AG04449 (cell line): ENCODE measurements around the gene FKBP9.

Experiments
- CTCF ChIA-PET: fragments of 350-600 bp; formaldehyde crosslinking; extraction: SDS; loops from one replicate; lab custom pipeline; 2021; ENCODE audit warnings: antibody characterized with exemption; lab: Yijun Ruan, JAX
- POLR2A ChIA-PET: fragments of 400-600, 350-600 bp; formaldehyde crosslinking; extraction: SDS; loops from one replicate; lab custom pipeline; 2020; ENCODE audit warnings: antibody characterized with exemption, inconsistent platforms; lab: Yijun Ruan, JAX
- DNase-seq: peaks from one replicate; pipeline ENCODE4 v3.0.0-alpha.2; 2010; ENCODE audit warnings: low read depth, low spot score
- H3K4me3 ChIP-seq: 2 replicates; pipeline ENCODE4 v1.5.1; 2011; ENCODE audit warnings: low read depth, mild to moderate bottlenecking, control low read depth, low read length
- CTCF ChIP-seq: IDR thresholded peaks from one replicate; pipeline ENCODE4 v1.5.1; 2011; ENCODE audit warnings: mild to moderate bottlenecking, moderate library complexity, low read length, control low read depth, inconsistent platforms; ENCODE audit not compliant: insufficient read depth; ENCODE audit errors: missing control alignments

FKBP9 gene

DNA sequence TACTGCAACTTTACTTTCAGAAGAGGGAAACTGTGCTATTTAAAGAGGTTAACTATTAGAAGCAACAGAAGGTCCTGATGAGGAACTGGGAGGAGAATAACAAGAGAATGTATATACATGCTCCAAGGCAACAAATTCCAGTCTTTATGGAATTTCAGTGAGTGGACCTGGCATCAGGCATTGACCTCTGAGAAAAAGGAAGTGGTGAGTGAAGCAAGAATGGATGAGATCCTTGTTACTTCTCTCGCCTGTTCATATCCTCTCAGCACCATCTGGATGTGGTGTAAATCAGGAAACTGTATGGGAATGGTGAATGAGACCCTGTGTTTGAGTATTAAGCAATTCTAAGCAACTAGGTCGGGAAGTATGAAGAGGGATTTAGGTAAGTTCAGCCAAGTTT is 35.3 kb upstream of the FKBP9 start:
- ChIA-PET CTCF (no interaction called here), POLR2A (no interaction called here)
- peak; percentile 34 for DNase-seq
- TF ChIP-seq CTCF = no peak
- no peak overlapping the region for H3K4me3 ChIP-seq

GRCh38 chr7:32928785-32929298 is 28.4 kb upstream of the FKBP9 start:
- TF ChIP-seq CTCF = no peak
- no peak overlapping the region for H3K4me3 ChIP-seq
- POLR2A ChIA-PET = no interaction called here
- CTCF ChIA-PET = interaction anchor here (1.0 to 1.2 kb wide), 2 partner anchors 12 to 82 kb away, joined by 3 read pairs; no protein-coding TSS in a partner anchor
- DNase-seq = no peak

DNA sequence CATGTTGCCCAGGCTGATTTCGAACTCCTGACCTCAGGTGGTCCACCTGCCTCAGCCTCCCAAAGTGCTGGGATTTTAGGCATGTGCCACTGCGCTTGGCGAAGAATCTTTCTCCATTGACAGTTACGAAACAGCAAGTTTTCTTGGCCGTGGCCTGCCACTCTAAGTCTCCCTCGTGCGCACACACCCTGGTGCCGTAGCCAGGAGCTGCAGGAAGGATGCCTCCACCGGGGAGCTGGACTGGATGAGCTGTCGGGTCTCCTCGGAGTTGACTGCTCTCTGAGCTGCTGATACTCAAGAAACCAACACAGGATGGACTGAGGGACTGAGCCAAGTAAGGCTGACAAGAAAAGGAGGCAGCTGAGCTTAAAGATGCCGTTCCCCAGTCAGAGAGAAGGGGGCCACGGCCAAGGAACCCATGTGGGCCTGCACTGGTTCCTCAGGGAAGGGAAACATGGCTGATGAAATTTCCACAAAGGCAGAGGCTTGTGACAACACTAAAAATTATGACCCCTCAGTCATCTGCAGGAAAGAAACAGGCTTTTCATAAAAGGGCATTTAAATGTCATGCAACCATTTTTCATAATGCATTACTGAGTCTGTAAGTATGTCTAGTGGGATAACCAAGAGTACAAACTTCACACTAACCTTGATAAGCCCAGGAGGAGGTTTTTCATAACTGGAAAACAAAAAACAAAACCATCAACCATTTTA is 27.7 kb upstream of the FKBP9 start:
- ChIA-PET POLR2A (no interaction called here), CTCF (interaction anchor here (1.0 to 1.2 kb wide), 2 partner anchors 12 to 83 kb away, joined by 3 read pairs; no protein-coding TSS in a partner anchor)
- no peak for TF ChIP-seq CTCF
- H3K4me3 ChIP-seq = no peak overlapping the region
- DNase-seq = no peak

DNA sequence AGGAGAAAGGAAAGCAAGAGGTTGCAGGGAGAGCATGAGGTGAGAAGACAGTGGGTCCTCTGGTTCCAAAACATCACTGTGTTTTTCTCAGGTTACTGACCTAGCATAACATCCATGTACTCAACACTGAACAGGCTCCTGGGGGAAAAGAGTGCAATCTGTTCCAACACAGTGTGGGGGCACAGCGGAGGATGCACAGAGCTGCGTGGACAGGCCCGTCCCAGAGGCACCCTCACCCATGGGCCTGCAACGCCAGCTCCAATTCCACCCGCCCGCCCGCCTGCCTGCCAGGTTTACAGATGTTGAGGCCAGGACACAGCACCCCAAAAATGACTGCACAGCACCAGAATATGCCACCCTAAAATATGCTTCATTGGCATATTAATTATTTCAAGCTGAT is 26.9 kb upstream of the FKBP9 start:
- no peak for DNase-seq
- no peak for TF ChIP-seq CTCF
- H3K4me3 ChIP-seq = no peak overlapping the region
- CTCF ChIA-PET = interaction anchor here (1.0 kb wide), 1 partner anchor 12 kb away, joined by 3 read pairs; no protein-coding TSS in a partner anchor
- POLR2A ChIA-PET = no interaction called here

- no peak for DNase-seq
- CTCF ChIA-PET = interaction anchor here (1.7 kb wide), 1 partner anchor 172 kb away, joined by 7 read pairs; no protein-coding TSS in a partner anchor
- POLR2A ChIA-PET = no interaction called here
- TF ChIP-seq CTCF = no peak
- no peak overlapping the region for H3K4me3 ChIP-seq
These were observed 21.7 kb upstream of the FKBP9 start for GRCh38 chr7:32935558-32935957.

DNA sequence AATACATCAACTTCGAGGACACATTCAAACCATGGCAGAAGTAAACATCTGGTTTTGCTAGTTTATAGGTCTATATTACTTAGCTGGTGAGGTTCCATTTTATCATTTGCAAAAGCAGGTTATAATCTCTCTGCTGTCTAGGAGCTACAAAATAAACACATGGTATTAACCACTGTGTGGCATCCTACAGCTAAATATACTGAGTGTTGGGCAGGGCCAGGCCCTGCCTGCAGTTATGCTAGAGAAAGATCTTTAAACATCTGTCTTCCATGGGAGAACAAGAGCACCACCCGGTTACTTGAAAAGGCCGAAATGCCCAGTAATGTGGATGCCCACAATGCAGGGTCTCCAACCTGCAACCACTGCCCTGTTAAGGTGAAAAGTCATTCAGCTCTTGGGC is 20.6 kb upstream of the FKBP9 start:
- no peak for TF ChIP-seq CTCF
- ChIA-PET POLR2A (no interaction called here), CTCF (interaction anchor here (1.0 to 1.7 kb wide), 3 partner anchors 23 to 171 kb away, joined by 3 to 7 read pairs (median 5); no protein-coding TSS in a partner anchor)
- no peak for DNase-seq
- no peak overlapping the region for H3K4me3 ChIP-seq
